Body of pancreas (tissue), 4 donors: ENCODE measurements around the gene TMEM237. TPM values are rescaled to one million over a fixed set of nuclear protein-coding genes. Genes with fewer than 3 reads are reported as not detected.

ENCODE experiments used
- ATAC-seq: fragments of 150-250 bp; one replicate; pipeline ENCODE4 v1.9.1; 2016
- DNase-seq, 4 donors: peaks; one replicate each; pipeline ENCODE4 v3.0.0-alpha.2; 2019
- H3K27ac ChIP-seq, 4 donors: fragments of 200-600 bp; sonication (generic); 1 replicate in 3 of 4; 2 replicates in 1 of 4; pipeline versions ENCODE4 v1.5.1 to v1.6.1; 2016 to 2019; ENCODE audit warnings: mild to moderate bottlenecking in 1 of 4, mixed read lengths in 1 of 4, moderate library complexity in 1 of 4
- H3K27me3 ChIP-seq, 2 donors: fragments of 200-600 bp; sonication (generic); one replicate each; pipeline ENCODE4 v1.6.0; 2016; ENCODE audit warnings: mild to moderate bottlenecking in 1 of 2
- H3K36me3 ChIP-seq, 2 donors: fragments of 200-600 bp; sonication (generic); replicated peaks in 1 of 2; 2 replicates each; pipeline ENCODE4 v1.5.1; 2016; ENCODE audit warnings: low read depth in 2 of 2; ENCODE audit not compliant: insufficient read depth in 1 of 2
- H3K4me1 ChIP-seq: fragments of 200-600 bp; sonication (generic); one replicate; pipeline ENCODE4 v1.6.0; 2016
- H3K4me3 ChIP-seq, 2 donors: fragments of 200-600 bp; sonication (generic); 1 replicate in 1 of 2; 2 replicates in 1 of 2; pipeline ENCODE4 v1.5.1; 2016 to 2019
- H3K9me3 ChIP-seq, 3 donors: fragments of 200-600 bp; sonication (generic); 1 replicate in 2 of 3; 2 replicates in 1 of 3; pipeline ENCODE4 v1.5.1; 2016
- CTCF ChIP-seq, 7 experiments: fragments of 450-650 bp in 4 of 7; fragments of 200-600 bp in 3 of 7; sonication (generic) in 3 of 7; IDR thresholded peaks; one replicate each; pipeline ENCODE4 v1.5.1; 2016 to 2019; ENCODE audit warnings: antibody characterized with exemption in 7 of 7
- POLR2A ChIP-seq, 3 donors: fragments of 450-650 bp; IDR thresholded peaks; one replicate each; pipeline ENCODE4 v1.6.1; 2016; ENCODE audit warnings: antibody characterized with exemption in 3 of 3, mild to moderate bottlenecking in 2 of 3
- WGBS, 2 donors: methylation state at CpG; one replicate each; pipeline ENCODE4 v1.1.5; 2017; 5-methylcytosine and 5-hydroxymethylcytosine counted together
- intact Hi-C: fragments of 100-400 bp; cut with DNase I; formaldehyde crosslinking; loops from one replicate; pipeline ENCODE4 v1.15.1; 2023
- total RNA-seq, 2 donors: library from RNA; depleted of rRNA; stranded (reverse); fragments of >200 nt; gene quantifications; one replicate each; pipeline ENCODE4 v1.1.0, GENCODE V29; 2016

TMEM237 gene
- total RNA-seq, 2 donors from 2014 or later, result 9.3 to 10.5 TPM

GRCh38 chr2:201633661-201634249, 9.5 kb downstream of the TMEM237 start:
- WGBS, 2 donors, result 59 to 70% methylated on average over 4 of the region's 4 CpGs
- Histone ChIP-seq H3K27me3 (no peaks in the 10 kb centered on the region), H3K4me1 (no peaks in the 10 kb centered on the region), H3K36me3 (peaks cover 0 to 2% of the 10 kb centered on the region in 2 donors), H3K4me3 (no peak overlapping the region), H3K9me3 (no peaks in the 10 kb centered on the region), H3K27ac (no peak overlapping the region)
- ATAC-seq (no peak), DNase-seq (no peak)
- TF ChIP-seq CTCF (IDR thresholded peaks at IDR 0.05) (no peak), POLR2A (IDR thresholded peaks at IDR 0.05) (no peak)
- intact Hi-C loops, result no loop called here

- no peak for ATAC-seq
- Histone ChIP-seq H3K4me3 (no peak overlapping the region), H3K27me3 (no peaks in the 10 kb centered on the region), H3K36me3 (peaks cover 0 to 2% of the 10 kb centered on the region in 2 donors), H3K9me3 (no peaks in the 10 kb centered on the region), H3K4me1 (no peaks in the 10 kb centered on the region), H3K27ac (no peak overlapping the region)
- intact Hi-C loops, result no loop called here
- 87 to 91% methylated on average over 8 of the region's 8 CpGs for WGBS, 2 donors
- TF ChIP-seq POLR2A (IDR thresholded peaks at IDR 0.05), result no peak
- no peak for TF ChIP-seq CTCF (IDR thresholded peaks at IDR 0.05)
- DNase-seq, result no peak
These were observed 12.3 kb downstream of the TMEM237 start for GRCh38 chr2:201631041-201631440.

- Histone ChIP-seq H3K4me1 (no peaks in the 10 kb centered on the region), H3K9me3 (no peaks in the 10 kb centered on the region), H3K27me3 (no peaks in the 10 kb centered on the region), H3K27ac (no peak overlapping the region), H3K4me3 (no peak overlapping the region), H3K36me3 (peaks cover 0 to 2% of the 10 kb centered on the region in 2 donors)
- 77 to 87% methylated on average over 2 of the region's 2 CpGs for WGBS, 2 donors
- TF ChIP-seq POLR2A (IDR thresholded peaks at IDR 0.05) (no peak), CTCF (IDR thresholded peaks at IDR 0.05) (no peak)
- DNase-seq (no peak), ATAC-seq (no peak)
- intact Hi-C loops, result no loop called here
These were observed 12.7 kb downstream of the TMEM237 start for GRCh38 chr2:201630577-201630976.

GRCh38 chr2:201628545-201628944, 14.8 kb downstream of the TMEM237 start:
- no peaks in the 10 kb centered on the region for H3K4me1 ChIP-seq
- H3K9me3 ChIP-seq, result no peaks in the 10 kb centered on the region
- H3K27me3 ChIP-seq, result no peaks in the 10 kb centered on the region
- no peak for TF ChIP-seq POLR2A (IDR thresholded peaks at IDR 0.05)
- no peak for TF ChIP-seq CTCF (IDR thresholded peaks at IDR 0.05)
- intact Hi-C loops, result no loop called here
- no peak for ATAC-seq
- no peak overlapping the region for H3K27ac ChIP-seq
- no peak for DNase-seq
- no peak overlapping the region for H3K4me3 ChIP-seq
- no peaks in the 10 kb centered on the region for H3K36me3 ChIP-seq
- 85 to 86% methylated on average over 2 of the region's 2 CpGs for WGBS, 2 donors

- TF ChIP-seq CTCF (IDR thresholded peaks at IDR 0.05), result no peak
- TF ChIP-seq POLR2A (IDR thresholded peaks at IDR 0.05), result no peak
- 84 to 85% methylated on average over 5 of the region's 5 CpGs for WGBS, 2 donors
- DNase-seq (peak in 1 of 4 donors; percentile 13), ATAC-seq (no peak)
- Histone ChIP-seq H3K27ac (no peak overlapping the region), H3K4me1 (no peaks in the 10 kb centered on the region), H3K4me3 (no peak overlapping the region), H3K9me3 (no peaks in the 10 kb centered on the region), H3K27me3 (no peaks in the 10 kb centered on the region), H3K36me3 (no peaks in the 10 kb centered on the region)
- intact Hi-C loops, result no loop called here
These were observed 20.9 kb downstream of the TMEM237 start for GRCh38 chr2:201622306-201622970.
